Measurements from ENCODE around the gene PISD. TPM values are rescaled to one million over a fixed set of nuclear protein-coding genes. Genes with fewer than 3 reads are reported as not detected.

PISD gene
- total RNA-seq, 2 experiments from 2014 or later = 21.5 to 51.9 TPM

DNA sequence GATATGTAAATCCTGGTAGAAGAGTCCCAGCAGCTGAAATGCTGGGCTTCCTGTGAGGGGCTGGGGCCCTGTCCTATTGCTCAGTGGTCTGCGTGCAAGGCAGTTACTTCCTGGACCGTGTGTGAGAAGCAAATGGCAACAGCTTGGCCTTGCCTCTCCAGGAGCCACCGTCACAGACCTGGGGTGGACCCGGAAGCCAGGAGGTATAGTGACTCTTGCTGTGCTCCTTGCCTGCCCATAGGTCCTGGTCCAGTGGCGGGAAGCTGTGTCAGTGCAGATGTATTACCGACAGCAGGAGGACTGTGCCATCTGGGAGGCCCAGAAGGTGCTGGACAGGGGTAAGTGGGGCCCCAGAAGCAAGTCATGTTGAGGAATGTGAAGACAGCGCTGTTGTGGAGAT lies 54.3 kb downstream of the PISD start:
- H2AFZ ChIP-seq (ENCODE audit: low read length) = no peak overlapping the region
- peaks cover 27% of the 10 kb centered on the region; the same call in 1 of the 2 replicates for H3K36me3 ChIP-seq (ENCODE audit: insufficient read depth, low read length)
- POLR2A ChIA-PET = no interaction called here
- H3K4me1 ChIP-seq (ENCODE audit: insufficient read depth, low read length, poor library complexity, severe bottlenecking) = no peaks in the 10 kb centered on the region
- CTCF ChIA-PET (ENCODE audit: unreplicated experiment) = no interaction called here
- BruUV-seq (replicated peaks) = no TSS peak
- DNase-seq (ENCODE audit: low spot score) = no peak
- no peak overlapping the region for H3K27ac ChIP-seq (ENCODE audit: low read depth, low read length, poor library complexity, severe bottlenecking)
- H3K9me2 ChIP-seq (ENCODE audit: insufficient read depth, low read length) = no peaks in the 10 kb centered on the region
- intact Hi-C loops (cut with micrococcal nuclease; ENCODE audit: unreplicated experiment) = no loop called here
- no peaks in the 10 kb centered on the region for H3K79me2 ChIP-seq (ENCODE audit: insufficient read depth, low read depth, low read length)
- no peaks in the 10 kb centered on the region for H3K9me3 ChIP-seq (ENCODE audit: low read length)
- TF ChIP-seq, protein P1, sequence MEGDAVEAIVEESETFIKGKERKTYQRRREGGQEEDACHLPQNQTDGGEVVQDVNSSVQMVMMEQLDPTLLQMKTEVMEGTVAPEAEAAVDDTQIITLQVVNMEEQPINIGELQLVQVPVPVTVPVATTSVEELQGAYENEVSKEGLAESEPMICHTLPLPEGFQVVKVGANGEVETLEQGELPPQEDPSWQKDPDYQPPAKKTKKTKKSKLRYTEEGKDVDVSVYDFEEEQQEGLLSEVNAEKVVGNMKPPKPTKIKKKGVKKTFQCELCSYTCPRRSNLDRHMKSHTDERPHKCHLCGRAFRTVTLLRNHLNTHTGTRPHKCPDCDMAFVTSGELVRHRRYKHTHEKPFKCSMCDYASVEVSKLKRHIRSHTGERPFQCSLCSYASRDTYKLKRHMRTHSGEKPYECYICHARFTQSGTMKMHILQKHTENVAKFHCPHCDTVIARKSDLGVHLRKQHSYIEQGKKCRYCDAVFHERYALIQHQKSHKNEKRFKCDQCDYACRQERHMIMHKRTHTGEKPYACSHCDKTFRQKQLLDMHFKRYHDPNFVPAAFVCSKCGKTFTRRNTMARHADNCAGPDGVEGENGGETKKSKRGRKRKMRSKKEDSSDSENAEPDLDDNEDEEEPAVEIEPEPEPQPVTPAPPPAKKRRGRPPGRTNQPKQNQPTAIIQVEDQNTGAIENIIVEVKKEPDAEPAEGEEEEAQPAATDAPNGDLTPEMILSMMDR (conservative IDR thresholded peaks at IDR 0.05; ENCODE audit: low read length) = no peak
- no peak for TF ChIP-seq EZH2phosphoT487 (IDR thresholded peaks at IDR 0.05; ENCODE audit: borderline replicate concordance, low read depth, low read length)
- no peak overlapping the region for H3K4me3 ChIP-seq (ENCODE audit: low read depth, low read length, poor library complexity, severe bottlenecking)
- H3K4me2 ChIP-seq (ENCODE audit: low read length) = no peak overlapping the region
- H4K20me1 ChIP-seq (ENCODE audit: insufficient read depth, low read length) = no peaks in the 10 kb centered on the region

DNA sequence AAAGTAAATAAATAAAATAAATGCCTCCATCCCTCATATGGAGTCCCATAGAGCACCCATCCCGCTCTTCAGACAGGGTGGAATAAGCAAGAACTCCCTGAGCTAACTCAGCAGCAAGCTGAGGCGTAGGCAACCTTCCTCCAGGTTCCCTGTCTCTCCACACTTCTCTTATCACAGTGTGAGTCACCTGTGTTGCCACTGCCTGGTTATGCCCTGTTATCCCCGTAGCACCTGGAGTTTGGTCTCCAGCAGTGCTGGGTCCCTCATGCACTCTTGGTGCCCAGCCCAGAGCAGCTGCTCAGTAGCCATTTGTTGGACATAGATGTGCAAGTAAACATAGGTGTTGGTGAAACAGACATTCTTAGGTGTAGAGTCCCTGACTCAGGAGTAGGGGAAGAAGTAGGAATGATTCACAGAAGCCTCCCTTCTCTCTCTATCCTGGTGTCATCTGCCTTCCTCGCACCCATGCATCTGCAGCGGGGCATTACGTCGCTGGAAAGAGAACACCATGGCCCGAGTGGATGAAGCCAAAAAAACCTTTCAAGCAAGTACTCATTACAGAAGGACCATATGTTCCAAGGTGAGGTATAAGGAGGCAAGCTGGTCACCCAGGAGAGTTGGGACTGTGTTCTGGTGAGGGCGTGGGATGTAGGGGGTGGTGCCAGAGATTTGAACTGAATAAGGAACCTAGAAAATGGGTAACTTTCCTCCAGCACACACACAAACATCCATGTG lies 56.0 kb downstream of the PISD start:
- intact Hi-C loops (cut with micrococcal nuclease; ENCODE audit: unreplicated experiment) = no loop called here
- TSS peak; percentile 32 for BruUV-seq (replicated peaks)
- Histone ChIP-seq H3K4me1 (ENCODE audit: insufficient read depth, low read length, poor library complexity, severe bottlenecking) (no peaks in the 10 kb centered on the region), H3K4me3 (ENCODE audit: low read depth, low read length, poor library complexity, severe bottlenecking) (no peak overlapping the region), H2AFZ (ENCODE audit: low read length) (no peak overlapping the region), H4K20me1 (ENCODE audit: insufficient read depth, low read length) (no peaks in the 10 kb centered on the region), H3K4me2 (ENCODE audit: low read length) (no peak overlapping the region), H3K36me3 (ENCODE audit: insufficient read depth, low read length) (peaks cover 34% of the 10 kb centered on the region; the same call in 1 of the 2 replicates), H3K9me2 (ENCODE audit: insufficient read depth, low read length) (no peaks in the 10 kb centered on the region), H3K9me3 (ENCODE audit: low read length) (no peaks in the 10 kb centered on the region), H3K79me2 (ENCODE audit: insufficient read depth, low read depth, low read length) (no peaks in the 10 kb centered on the region), H3K27ac (ENCODE audit: low read depth, low read length, poor library complexity, severe bottlenecking) (no peak overlapping the region)
- ChIA-PET POLR2A (no interaction called here), CTCF (ENCODE audit: unreplicated experiment) (no interaction called here)
- no peak for DNase-seq (ENCODE audit: low spot score)
- TF ChIP-seq, protein P1 (conservative IDR thresholded peaks at IDR 0.05; ENCODE audit: low read length) = no peak
- no peak for TF ChIP-seq EZH2phosphoT487 (IDR thresholded peaks at IDR 0.05; ENCODE audit: borderline replicate concordance, low read depth, low read length)
